Measurements from ENCODE around the gene NELFE. TPM values are rescaled to one million over a fixed set of nuclear protein-coding genes. Genes with fewer than 3 reads are reported as not detected.

NELFE gene
- total and polyA plus RNA-seq, 2 of the 13 experiments (the other 11 are each of a cell fraction or from before 2014, with no cell fraction given): 51.3 to 69.8 TPM

GRCh38 chr6:31945507-31946369 lies 13.0 kb downstream of the NELFE start, which contains the start of gene CFB (continued):
- TF ChIP-seq ZSCAN5A (CRISPR knock-in tag; IDR thresholded peaks at IDR 0.05; ENCODE audit: borderline replicate concordance) (no peak), ZFP36L1 (CRISPR knock-in tag; IDR thresholded peaks at IDR 0.05) (peak; percentile 93; the same call in 1 of the 2 replicates), BATF2 (CRISPR knock-in tag; IDR thresholded peaks at IDR 0.05) (no peak), ZSCAN29 (CRISPR knock-in tag; conservative IDR thresholded peaks at IDR 0.05) (peak; percentile 69; the same call in 1 of the 2 replicates), ZSCAN25 (CRISPR knock-in tag; IDR thresholded peaks at IDR 0.05) (no peak), SALL2 (CRISPR knock-in tag; IDR thresholded peaks at IDR 0.05) (peak; percentile 71; the same call in 1 of the 2 replicates), ZNF704 (CRISPR knock-in tag; IDR thresholded peaks at IDR 0.05; ENCODE audit: borderline replicate concordance) (peak; percentile 85; the same call in 1 of the 2 replicates), ZNF407 (CRISPR knock-in tag; IDR thresholded peaks at IDR 0.05; ENCODE audit: not compliant biosample characterization) (no peak), HNF1B (CRISPR knock-in tag; IDR thresholded peaks at IDR 0.05) (peak; percentile 78), HMGXB4 (CRISPR knock-in tag; IDR thresholded peaks at IDR 0.05; ENCODE audit: borderline replicate concordance in 1 of 2, low read depth in 1 of 2) (peak; percentile 17 to 80; a peak in 2 of 4 replicates)
